A549 (cell line): Measurements from ENCODE around the gene CUX1. TPM values are rescaled to one million over a fixed set of nuclear protein-coding genes. Genes with fewer than 3 reads are reported as not detected.

ENCODE experiments used
- ATAC-seq, 2 experiments: fragments of 200-7000 bp in 1 of 2; fragments of >200 bp in 1 of 2; cut with Nextera tagmentation in 1 of 2; cut with Tn5 transposase in 1 of 2; 3 replicates each; pipeline versions ENCODE4 v1.8.0 to v1.9.1; 2018 to 2020; ENCODE audit warnings: mild to moderate bottlenecking in 1 of 2, moderate library complexity in 1 of 2
- CTCF ChIA-PET: fragments of 300-600 bp; sonication (Branson Sonifier 250); formaldehyde crosslinking; extraction: SDS; loops from one replicate; lab custom pipeline; 2021; ENCODE audit warnings: antibody characterized with exemption, inconsistent platforms; lab: Yijun Ruan, JAX
- POLR2A ChIA-PET: fragments of 350-600 bp; formaldehyde crosslinking; extraction: SDS; loops from one replicate; lab custom pipeline; 2021; ENCODE audit warnings: antibody characterized with exemption, inconsistent platforms; lab: Yijun Ruan, JAX
- DNase-seq, 2 experiments: peaks; one replicate each; pipeline versions ENCODE4 v3.0.0 to v3.0.0-alpha.2; 2011 to 2016; ENCODE audit warnings: low read depth in 1 of 2, low spot score in 1 of 2
- FAIRE-seq: peaks from 2 replicates; lab custom pipeline; 2011; peaks lifted over from hg19 to GRCh38; lab: Jason Lieb, UNC
- H3K27ac ChIP-seq, 2 experiments: fragments of >200 bp; sonication (Bioruptor Twin); formaldehyde crosslinking; 3 replicates each; pipeline ENCODE4 v1.5.1; 2016 to 2017
- H3K4me1 ChIP-seq: fragments of >200 bp; sonication (Bioruptor Twin); formaldehyde crosslinking; 3 replicates; pipeline ENCODE4 v1.6.1; 2016
- H3K4me2 ChIP-seq: fragments of >200 bp; sonication (Bioruptor Twin); formaldehyde crosslinking; 3 replicates; pipeline ENCODE4 v1.6.1; 2016
- H3K4me3 ChIP-seq: fragments of >200 bp; sonication (Bioruptor Twin); formaldehyde crosslinking; 3 replicates; pipeline ENCODE4 v1.5.1; 2016
- H3K9me3 ChIP-seq: fragments of >200 bp; sonication (Bioruptor Twin); formaldehyde crosslinking; 3 replicates; pipeline ENCODE4 v1.6.1; 2016
- BCL3 ChIP-seq: fragments of >200 bp; sonication (Bioruptor Twin); formaldehyde crosslinking; IDR thresholded peaks from 3 replicates; pipeline ENCODE4 v1.6.1; 2016
- BHLHE40 ChIP-seq: IDR thresholded peaks from 2 replicates; pipeline ENCODE4 v1.6.1; 2012; ENCODE audit warnings: low read depth, low read length, inconsistent platforms
- CTCF ChIP-seq: fragments of >200 bp; sonication (Bioruptor Twin); formaldehyde crosslinking; IDR thresholded peaks from 3 replicates; pipeline ENCODE4 v1.5.1; 2016
- E2F6 ChIP-seq: IDR thresholded peaks from 2 replicates; pipeline ENCODE4 v1.6.1; 2012; ENCODE audit warnings: low read depth, borderline replicate concordance
- EHMT2 ChIP-seq: fragments of 200-600 bp; sonication (generic); IDR thresholded peaks from 2 replicates; pipeline ENCODE4 v1.6.1; 2016; ENCODE audit warnings: antibody characterized with exemption, low read depth, mild to moderate bottlenecking, moderate library complexity
- ESRRA ChIP-seq: fragments of 150-350 bp; IDR thresholded peaks from 2 replicates; pipeline ENCODE4 v1.6.1; 2014; ENCODE audit warnings: mild to moderate bottlenecking, low read length, borderline replicate concordance
- FOSB ChIP-seq: fragments of 250-450 bp; sonication (Bioruptor Pico); IDR thresholded peaks from 2 replicates; pipeline ENCODE4 v1.5.0; 2020; ENCODE audit warnings: mild to moderate bottlenecking, moderate library complexity
- FOSL2 ChIP-seq, 2 experiments: fragments of 450-650 bp in 1 of 2; fragments of >200 bp in 1 of 2; sonication (Bioruptor Twin) in 1 of 2; formaldehyde crosslinking; IDR thresholded peaks; 2 replicates each; pipeline versions ENCODE4 v1.5.0 to v1.6.1; 2016 to 2020; ENCODE audit warnings: mild to moderate bottlenecking in 1 of 2, moderate library complexity in 1 of 2
- HDAC2 ChIP-seq: fragments of 200-600 bp; sonication (generic); IDR thresholded peaks from 2 replicates; pipeline ENCODE4 v1.6.1; 2016
- HEYL ChIP-seq: fragments of 250-450 bp; sonication (Bioruptor Pico); IDR thresholded peaks from 2 replicates; pipeline ENCODE4 v1.8.0; 2021; ENCODE audit warnings: mild to moderate bottlenecking, moderate library complexity
- HOXB13 ChIP-seq: fragments of 250-450 bp; sonication (Bioruptor Pico); IDR thresholded peaks from 2 replicates; pipeline ENCODE4 v1.5.0; 2020; ENCODE audit warnings: low read depth, mild to moderate bottlenecking, moderate library complexity
- JUN ChIP-seq, 2 experiments: fragments of >200 bp; sonication (Bioruptor Twin); formaldehyde crosslinking; IDR thresholded peaks; 2 replicates in 1 of 2; 3 replicates in 1 of 2; pipeline ENCODE4 v1.6.1; 2016 to 2017
- JUNB ChIP-seq: fragments of >200 bp; sonication (Bioruptor Twin); formaldehyde crosslinking; IDR thresholded peaks from 2 replicates; pipeline ENCODE4 v1.6.1; 2016
- NPAS2 ChIP-seq: fragments of 250-450 bp; sonication (Bioruptor Pico); IDR thresholded peaks from 2 replicates; pipeline ENCODE4 v1.8.0; 2022; ENCODE audit warnings: mild to moderate bottlenecking, moderate library complexity, borderline replicate concordance
- POLR2A ChIP-seq: IDR thresholded peaks from 2 replicates; pipeline ENCODE4 v1.6.1; 2012; ENCODE audit warnings: mild to moderate bottlenecking, low read length
- POLR2AphosphoS2 ChIP-seq: conservative IDR thresholded peaks from 2 replicates; pipeline ENCODE4 v1.6.1; 2012; ENCODE audit warnings: low read length, improper control_type of control experiment, inconsistent platforms
- RCOR1 ChIP-seq: fragments of 150-350 bp; IDR thresholded peaks from 2 replicates; pipeline ENCODE4 v1.6.1; 2014; ENCODE audit warnings: antibody characterized with exemption, low read length, low read depth
- RFX5 ChIP-seq: fragments of 450-650 bp; IDR thresholded peaks from 2 replicates; pipeline ENCODE4 v1.7.1; 2014; ENCODE audit warnings: antibody characterized with exemption, mild to moderate bottlenecking, moderate library complexity
- SREBF2 ChIP-seq: fragments of 450-650 bp; IDR thresholded peaks from 2 replicates; pipeline ENCODE4 v1.6.1; 2014; ENCODE audit warnings: mild to moderate bottlenecking, moderate library complexity
- TP53 ChIP-seq: fragments of 250-450 bp; sonication (Bioruptor Pico); IDR thresholded peaks from 2 replicates; pipeline ENCODE4 v1.5.0; 2021; ENCODE audit warnings: mild to moderate bottlenecking, moderate library complexity
- ZNF302 ChIP-seq: fragments of 250-450 bp; sonication (Bioruptor Pico); IDR thresholded peaks from 2 replicates; pipeline ENCODE4 v1.9.0; 2021; ENCODE audit warnings: inconsistent platforms, mild to moderate bottlenecking, moderate library complexity
- ZSCAN20 ChIP-seq: fragments of 250-450 bp; sonication (Bioruptor Pico); IDR thresholded peaks from 2 replicates; pipeline ENCODE4 v1.8.0; 2022; ENCODE audit warnings: mild to moderate bottlenecking, moderate library complexity
- WGBS: methylation state at CpG from one replicate; pipeline ENCODE4 v1.1.6; 2017; ENCODE audit errors: missing lambda C conversion rate; 5-methylcytosine and 5-hydroxymethylcytosine counted together
- polyA plus RNA-seq, 4 experiments: library from polyadenylated mRNA; depleted of rRNA in 3 of 4; stranded (reverse); fragments of >200 nt; fragmentation: RNase III in 1 of 4; extraction: RNeasy Plus Mini Kit Qiagen cat#74134 plus additional on column Dnase treatment in 1 of 4; gene quantifications; 2 replicates in 3 of 4; 3 replicates in 1 of 4; pipeline ENCODE4 v1.2.3, GENCODE V29; 2011 to 2017

CUX1 gene
- polyA plus RNA-seq, 2 of the 4 experiments (the other 2 are of a cell fraction) = 32.7 to 33.4 TPM

GRCh38 chr7:102282465-102283362 lies 465.3 kb downstream of the CUX1 start:
- TF ChIP-seq HEYL (CRISPR knock-in tag) (no peak), E2F6 (no peak), NPAS2 (CRISPR knock-in tag) (no peak), EHMT2 (no peak), ZSCAN20 (CRISPR knock-in tag) (no peak), CTCF (no peak), RCOR1 (no peak), TP53 (no peak), RFX5 (no peak)
- Histone ChIP-seq H3K9me3 (no peaks in the 10 kb centered on the region), H3K4me1 (peaks cover 10% of the 10 kb centered on the region), H3K27ac (no peak overlapping the region), H3K4me3 (no peak overlapping the region), H3K4me2 (no peak overlapping the region)
- POLR2A ChIA-PET = no interaction called here
- DNase-seq = no peak
- no peak for FAIRE-seq
- 85% methylated on average over 22 of the region's 32 CpGs for WGBS
- ATAC-seq = no peak
- CTCF ChIA-PET = interaction anchor here (0.6 to 6.4 kb wide), 7 partner anchors 10 to 740 kb away, joined by 3 to 78 read pairs (median 5); no protein-coding TSS in a partner anchor

GRCh38 chr7:102283477-102284189 lies 466.2 kb downstream of the CUX1 start:
- Histone ChIP-seq H3K9me3 (no peaks in the 10 kb centered on the region), H3K4me1 (peaks cover 19% of the 10 kb centered on the region), H3K4me2 (no peak overlapping the region), H3K4me3 (no peak overlapping the region), H3K27ac (no peak overlapping the region)
- no peak for DNase-seq
- TF ChIP-seq HDAC2 (no peak), POLR2AphosphoS2 (no peak), BCL3 (no peak), HOXB13 (CRISPR knock-in tag) (no peak), BHLHE40 (no peak), JUNB (no peak), JUN (IDR thresholded peaks at IDR 0.05) (no peak), TP53 (no peak), SREBF2 (no peak), FOSB (no peak), E2F6 (no peak), POLR2A (no peak), ESRRA (no peak), ZNF302 (CRISPR knock-in tag) (no peak), RCOR1 (no peak), FOSL2 (IDR thresholded peaks at IDR 0.05) (no peak), FOSL2 (CRISPR knock-in tag; IDR thresholded peaks at IDR 0.05) (no peak)
- POLR2A ChIA-PET = interaction anchor here (0.6 to 0.7 kb wide), 2 partner anchors 107 to 681 kb away, joined by 4 to 5 read pairs; no protein-coding TSS in a partner anchor
- no peak for FAIRE-seq
- CTCF ChIA-PET = interaction anchor here (0.7 to 6.4 kb wide), 5 partner anchors 12 to 697 kb away, joined by 3 to 78 read pairs (median 3); no protein-coding TSS in a partner anchor
- no peak for ATAC-seq
- WGBS = 71% methylated on average over 9 of the region's 10 CpGs
